ENCODE results near the gene GAN.

DNA sequence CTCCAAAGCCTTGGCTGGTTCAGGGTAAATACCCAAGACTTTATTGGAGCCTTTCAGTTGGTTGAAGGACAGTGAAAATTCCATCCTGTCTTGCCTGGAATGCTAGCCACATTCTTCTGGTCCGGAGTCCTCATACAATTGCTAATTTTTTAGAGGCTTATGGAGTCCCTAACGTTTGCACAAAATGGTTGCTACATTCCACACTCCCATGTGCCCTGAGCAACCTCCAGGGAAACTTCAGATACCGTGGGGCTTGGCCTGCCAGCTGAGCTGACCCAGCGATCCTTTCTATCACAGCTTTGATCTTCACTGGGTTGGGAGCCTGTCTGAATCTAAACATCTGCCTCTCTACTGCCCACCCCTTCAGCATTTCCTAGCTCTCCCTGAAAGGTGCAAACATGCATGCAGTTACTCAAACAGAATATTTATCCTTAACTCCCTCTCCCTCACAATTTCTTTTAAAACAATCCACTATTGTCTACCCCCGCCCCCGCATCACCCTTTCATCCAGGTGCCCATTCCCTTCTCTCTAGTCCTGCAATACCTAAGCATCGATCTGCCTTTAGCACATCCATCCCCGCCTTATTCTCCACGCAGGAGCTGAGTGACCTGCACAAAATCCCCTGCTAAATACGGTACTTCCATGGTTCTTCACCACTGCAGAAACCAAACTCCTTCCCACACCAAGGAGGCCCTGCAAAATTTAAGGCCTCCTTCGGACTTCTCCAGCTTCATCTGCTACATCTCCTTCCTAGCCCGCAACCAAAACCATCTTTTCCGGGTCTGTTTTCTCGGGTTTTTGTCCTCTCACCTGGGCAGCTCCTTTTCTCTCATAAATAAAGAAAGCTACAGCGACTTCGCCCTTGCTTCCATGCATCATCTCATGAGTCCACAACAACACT is 810 bp upstream of the GAN start:
- TF ChIP-seq FOXP2 (optimal IDR thresholded peaks at IDR 0.05; ENCODE audit: borderline replicate concordance, extremely low read depth, extremely low read length, insufficient read depth) = no peak
- TF ChIP-seq, protein P1, sequence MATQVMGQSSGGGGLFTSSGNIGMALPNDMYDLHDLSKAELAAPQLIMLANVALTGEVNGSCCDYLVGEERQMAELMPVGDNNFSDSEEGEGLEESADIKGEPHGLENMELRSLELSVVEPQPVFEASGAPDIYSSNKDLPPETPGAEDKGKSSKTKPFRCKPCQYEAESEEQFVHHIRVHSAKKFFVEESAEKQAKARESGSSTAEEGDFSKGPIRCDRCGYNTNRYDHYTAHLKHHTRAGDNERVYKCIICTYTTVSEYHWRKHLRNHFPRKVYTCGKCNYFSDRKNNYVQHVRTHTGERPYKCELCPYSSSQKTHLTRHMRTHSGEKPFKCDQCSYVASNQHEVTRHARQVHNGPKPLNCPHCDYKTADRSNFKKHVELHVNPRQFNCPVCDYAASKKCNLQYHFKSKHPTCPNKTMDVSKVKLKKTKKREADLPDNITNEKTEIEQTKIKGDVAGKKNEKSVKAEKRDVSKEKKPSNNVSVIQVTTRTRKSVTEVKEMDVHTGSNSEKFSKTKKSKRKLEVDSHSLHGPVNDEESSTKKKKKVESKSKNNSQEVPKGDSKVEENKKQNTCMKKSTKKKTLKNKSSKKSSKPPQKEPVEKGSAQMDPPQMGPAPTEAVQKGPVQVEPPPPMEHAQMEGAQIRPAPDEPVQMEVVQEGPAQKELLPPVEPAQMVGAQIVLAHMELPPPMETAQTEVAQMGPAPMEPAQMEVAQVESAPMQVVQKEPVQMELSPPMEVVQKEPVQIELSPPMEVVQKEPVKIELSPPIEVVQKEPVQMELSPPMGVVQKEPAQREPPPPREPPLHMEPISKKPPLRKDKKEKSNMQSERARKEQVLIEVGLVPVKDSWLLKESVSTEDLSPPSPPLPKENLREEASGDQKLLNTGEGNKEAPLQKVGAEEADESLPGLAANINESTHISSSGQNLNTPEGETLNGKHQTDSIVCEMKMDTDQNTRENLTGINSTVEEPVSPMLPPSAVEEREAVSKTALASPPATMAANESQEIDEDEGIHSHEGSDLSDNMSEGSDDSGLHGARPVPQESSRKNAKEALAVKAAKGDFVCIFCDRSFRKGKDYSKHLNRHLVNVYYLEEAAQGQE (IDR thresholded peaks at IDR 0.05; ENCODE audit: insufficient read depth in 1 of 2, low read depth in 2 of 2, low read length in 2 of 2) = no peak
